ENCODE measurements around the gene LRRC23.

DNA sequence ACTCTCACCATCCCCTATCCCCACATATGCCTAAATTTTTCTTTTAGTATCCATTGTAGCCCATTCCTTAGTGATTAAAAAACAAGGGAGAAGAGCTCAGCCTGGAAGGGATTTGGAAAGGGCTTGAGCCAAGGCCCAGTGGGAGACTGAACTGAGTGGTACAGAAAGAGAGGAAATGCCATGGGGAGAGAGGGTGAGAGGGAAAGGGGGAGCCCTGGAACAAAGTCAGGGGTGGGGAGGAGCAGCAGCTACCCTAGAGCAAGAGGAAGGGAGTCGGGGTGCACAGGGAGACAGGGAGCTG is 20.6 kb downstream of the LRRC23 start:
- TF ChIP-seq FOXM1 (IDR thresholded peaks at IDR 0.05; ENCODE audit: borderline replicate concordance, low read depth) (no peak), TAF1 (IDR thresholded peaks at IDR 0.05; ENCODE audit: low read depth) (no peak; the same call in 1 of the 2 replicates), ZBTB7A (IDR thresholded peaks at IDR 0.05; ENCODE audit: low read depth) (no peak), EP300 (IDR thresholded peaks at IDR 0.05; ENCODE audit: borderline replicate concordance) (no peak), YY1 (IDR thresholded peaks at IDR 0.05; ENCODE audit: low read depth) (no peak)
- TF ChIP-seq, protein P1, sequence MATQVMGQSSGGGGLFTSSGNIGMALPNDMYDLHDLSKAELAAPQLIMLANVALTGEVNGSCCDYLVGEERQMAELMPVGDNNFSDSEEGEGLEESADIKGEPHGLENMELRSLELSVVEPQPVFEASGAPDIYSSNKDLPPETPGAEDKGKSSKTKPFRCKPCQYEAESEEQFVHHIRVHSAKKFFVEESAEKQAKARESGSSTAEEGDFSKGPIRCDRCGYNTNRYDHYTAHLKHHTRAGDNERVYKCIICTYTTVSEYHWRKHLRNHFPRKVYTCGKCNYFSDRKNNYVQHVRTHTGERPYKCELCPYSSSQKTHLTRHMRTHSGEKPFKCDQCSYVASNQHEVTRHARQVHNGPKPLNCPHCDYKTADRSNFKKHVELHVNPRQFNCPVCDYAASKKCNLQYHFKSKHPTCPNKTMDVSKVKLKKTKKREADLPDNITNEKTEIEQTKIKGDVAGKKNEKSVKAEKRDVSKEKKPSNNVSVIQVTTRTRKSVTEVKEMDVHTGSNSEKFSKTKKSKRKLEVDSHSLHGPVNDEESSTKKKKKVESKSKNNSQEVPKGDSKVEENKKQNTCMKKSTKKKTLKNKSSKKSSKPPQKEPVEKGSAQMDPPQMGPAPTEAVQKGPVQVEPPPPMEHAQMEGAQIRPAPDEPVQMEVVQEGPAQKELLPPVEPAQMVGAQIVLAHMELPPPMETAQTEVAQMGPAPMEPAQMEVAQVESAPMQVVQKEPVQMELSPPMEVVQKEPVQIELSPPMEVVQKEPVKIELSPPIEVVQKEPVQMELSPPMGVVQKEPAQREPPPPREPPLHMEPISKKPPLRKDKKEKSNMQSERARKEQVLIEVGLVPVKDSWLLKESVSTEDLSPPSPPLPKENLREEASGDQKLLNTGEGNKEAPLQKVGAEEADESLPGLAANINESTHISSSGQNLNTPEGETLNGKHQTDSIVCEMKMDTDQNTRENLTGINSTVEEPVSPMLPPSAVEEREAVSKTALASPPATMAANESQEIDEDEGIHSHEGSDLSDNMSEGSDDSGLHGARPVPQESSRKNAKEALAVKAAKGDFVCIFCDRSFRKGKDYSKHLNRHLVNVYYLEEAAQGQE (IDR thresholded peaks at IDR 0.05; ENCODE audit: low read depth): no peak
